Keratinocyte (primary cell): Measurements from ENCODE around the gene ABCA10. TPM values are rescaled to one million over a fixed set of nuclear protein-coding genes. Genes with fewer than 3 reads are reported as not detected.

Experiments
- DNase-seq: peaks from one replicate; pipeline ENCODE4 v3.0.0-alpha.2; 2011; ENCODE audit warnings: low read depth, missing footprints, low spot score
- FAIRE-seq: peaks from 2 replicates; lab custom pipeline; 2011; peaks lifted over from hg19 to GRCh38; lab: Jason Lieb, UNC
- H2AFZ ChIP-seq: 2 replicates; pipeline ENCODE4 v1.6.0; 2012; ENCODE audit warnings: low read length, control low read depth, inconsistent platforms; ENCODE audit not compliant: control insufficient read depth
- H3K27ac ChIP-seq: 2 replicates; pipeline ENCODE4 v1.5.1; 2011; ENCODE audit warnings: low read length; ENCODE audit not compliant: control insufficient read depth, insufficient read depth
- H3K27me3 ChIP-seq: 3 replicates; pipeline ENCODE4 v1.6.0; 2011; ENCODE audit warnings: low read length; ENCODE audit not compliant: control insufficient read depth, insufficient read depth; ENCODE audit errors: extremely low read depth
- H3K36me3 ChIP-seq, 2 experiments: 2 replicates in 1 of 2; 3 replicates in 1 of 2; pipeline ENCODE4 v1.5.1; 2011; ENCODE audit warnings: low read length in 2 of 2, mild to moderate bottlenecking in 1 of 2; ENCODE audit not compliant: control insufficient read depth in 2 of 2, insufficient read depth in 2 of 2; ENCODE audit errors: extremely low read depth in 1 of 2
- H3K4me1 ChIP-seq: 3 replicates; pipeline ENCODE4 v1.5.1; 2011; ENCODE audit warnings: low read length; ENCODE audit not compliant: control insufficient read depth, insufficient read depth; ENCODE audit errors: extremely low read depth
- H3K4me2 ChIP-seq: 3 replicates; pipeline ENCODE4 v1.6.0; 2011; ENCODE audit warnings: low read depth, low read length; ENCODE audit not compliant: control insufficient read depth, insufficient read depth; ENCODE audit errors: extremely low read depth
- H3K4me3 ChIP-seq, 3 experiments: fragments of 200-600 bp in 1 of 3; sonication (generic) in 1 of 3; 2 replicates in 2 of 3; 3 replicates in 1 of 3; pipeline ENCODE4 v1.5.1; 2011 to 2016; ENCODE audit warnings: low read length in 3 of 3, mild to moderate bottlenecking in 3 of 3, control low read depth in 2 of 3, inconsistent platforms in 1 of 3, low read depth in 1 of 3, mixed read lengths in 1 of 3, mixed run types in 1 of 3, moderate library complexity in 1 of 3; ENCODE audit not compliant: control insufficient read depth in 2 of 3, insufficient read depth in 2 of 3; ENCODE audit errors: extremely low read depth in 1 of 3
- H3K79me2 ChIP-seq: 2 replicates; pipeline ENCODE4 v1.6.0; 2012; ENCODE audit warnings: low read length; ENCODE audit not compliant: control insufficient read depth, insufficient read depth
- H3K9ac ChIP-seq: 3 replicates; pipeline ENCODE4 v1.6.0; 2011; ENCODE audit warnings: low read length; ENCODE audit not compliant: control insufficient read depth, insufficient read depth; ENCODE audit errors: extremely low read depth
- H3K9me1 ChIP-seq: 3 replicates; pipeline ENCODE4 v1.6.0; 2011; ENCODE audit warnings: low read length; ENCODE audit not compliant: control insufficient read depth, insufficient read depth; ENCODE audit errors: extremely low read depth
- H3K9me3 ChIP-seq: 2 replicates; pipeline ENCODE4 v1.5.1; 2012; ENCODE audit warnings: low read depth, low read length; ENCODE audit not compliant: control insufficient read depth
- H4K20me1 ChIP-seq: 3 replicates; pipeline ENCODE4 v1.6.0; 2011; ENCODE audit warnings: low read length; ENCODE audit not compliant: control insufficient read depth, insufficient read depth; ENCODE audit errors: extremely low read depth
- CTCF ChIP-seq, 3 experiments: IDR thresholded peaks in 1 of 3; conservative IDR thresholded peaks in 1 of 3; optimal IDR thresholded peaks in 1 of 3; 2 replicates in 2 of 3; 3 replicates in 1 of 3; pipeline versions ENCODE3 to v1.5.1; 2011; ENCODE audit warnings: low read length in 3 of 3, mild to moderate bottlenecking in 3 of 3, moderate library complexity in 2 of 3, control low read depth in 1 of 3, inconsistent platforms in 1 of 3; ENCODE audit not compliant: insufficient read depth in 2 of 3; ENCODE audit errors: extremely low read depth in 1 of 3
- EZH2 ChIP-seq: IDR thresholded peaks from one replicate; pipeline ENCODE4 v1.6.1; 2012; ENCODE audit warnings: inconsistent platforms, mild to moderate bottlenecking, low read length, moderate library complexity
- dilution Hi-C: fragments of 300-500 bp; cut with MboI; formaldehyde crosslinking; loops from one replicate; pipeline ENCODE4 v1.7.0; 2020; ENCODE audit warnings: low sequenced_read_pairs; ENCODE audit not compliant: extremely low pct_ligation_motif_present
- polyA plus RNA-seq, 5 experiments: library from polyadenylated mRNA; depleted of rRNA in 3 of 5; stranded (reverse) in 3 of 5; stranded (forward) in 1 of 5; unstranded in 1 of 5; fragments of >200 nt; gene quantifications; 1 replicate in 1 of 5; 2 replicates in 3 of 5; 3 replicates in 1 of 5; pipeline versions ENCODE4 v1.2.1 to v1.2.3, GENCODE V29; 2011 to 2012; ENCODE audit warnings: missing spikeins in 2 of 5, low read depth in 1 of 5, low replicate concordance in 1 of 5

ABCA10 gene
- polyA plus RNA-seq, 1 donor (not counting 4 experiments of a cell fraction or from before 2014, with no cell fraction given), result 0.46 TPM

GRCh38 chr17:69143151-69143550 lies 85.5 kb downstream of the ABCA10 start:
- no peaks in the 10 kb centered on the region for H3K9me3 ChIP-seq
- H3K36me3 ChIP-seq, result no peaks in the 10 kb centered on the region
- no peak overlapping the region for H3K27ac ChIP-seq
- DNase-seq (no peak), FAIRE-seq (no peak)
- dilution Hi-C loops, result no loop called here
- TF ChIP-seq EZH2 (no peak), CTCF (optimal IDR thresholded peaks at IDR 0.05 in 1 of 3, IDR thresholded peaks at IDR 0.05 in 1 of 3, conservative IDR thresholded peaks at IDR 0.05 in 1 of 3; ENCODE audit: extremely low read depth in 1 of 3, insufficient read depth in 2 of 3, low read length in 3 of 3) (no peak)
- H4K20me1 ChIP-seq, result no peaks in the 10 kb centered on the region
- no peak overlapping the region for H3K4me3 ChIP-seq
- H3K9ac ChIP-seq, result no peak overlapping the region
- H3K4me1 ChIP-seq, result no peaks in the 10 kb centered on the region
- no peaks in the 10 kb centered on the region for H3K27me3 ChIP-seq
- H3K4me2 ChIP-seq, result no peak overlapping the region
- H3K9me1 ChIP-seq, result no peaks in the 10 kb centered on the region
- no peak overlapping the region for H2AFZ ChIP-seq
- no peaks in the 10 kb centered on the region for H3K79me2 ChIP-seq

- no peaks in the 10 kb centered on the region for H3K27me3 ChIP-seq
- H3K9me1 ChIP-seq, result no peaks in the 10 kb centered on the region
- DNase-seq, result no peak
- no peak for FAIRE-seq
- H3K4me3 ChIP-seq, result no peak overlapping the region
- no peak overlapping the region for H2AFZ ChIP-seq
- dilution Hi-C loops, result no loop called here
- TF ChIP-seq CTCF (optimal IDR thresholded peaks at IDR 0.05 in 1 of 3, IDR thresholded peaks at IDR 0.05 in 1 of 3, conservative IDR thresholded peaks at IDR 0.05 in 1 of 3; ENCODE audit: extremely low read depth in 1 of 3, insufficient read depth in 2 of 3, low read length in 3 of 3) (no peak), EZH2 (no peak)
- no peak overlapping the region for H3K9ac ChIP-seq
- no peaks in the 10 kb centered on the region for H4K20me1 ChIP-seq
- no peaks in the 10 kb centered on the region for H3K4me1 ChIP-seq
- H3K27ac ChIP-seq, result no peak overlapping the region
- no peak overlapping the region for H3K4me2 ChIP-seq
- H3K9me3 ChIP-seq, result no peaks in the 10 kb centered on the region
- H3K36me3 ChIP-seq, result no peaks in the 10 kb centered on the region
- H3K79me2 ChIP-seq, result no peaks in the 10 kb centered on the region
These were observed 86.3 kb downstream of the ABCA10 start for GRCh38 chr17:69142175-69142802.
